ENCODE data around the gene GNAZ. TPM values are rescaled to one million over a fixed set of nuclear protein-coding genes. Genes with fewer than 3 reads are reported as not detected.

GNAZ gene
- total RNA-seq, 2 experiments from 2014 or later = 1.2 to 2.1 TPM

GRCh38 chr22:23088199-23088604 is 17.9 kb downstream of the GNAZ start:
- POLR2A ChIA-PET = no interaction called here
- CTCF ChIA-PET = no interaction called here

GRCh38 chr22:23089010-23089409 is 18.7 kb downstream of the GNAZ start:
- POLR2A ChIA-PET = no interaction called here
- CTCF ChIA-PET = no interaction called here

- CTCF ChIA-PET = no interaction called here
- POLR2A ChIA-PET = no interaction called here
Measured at GRCh38 chr22:23089633-23090456, 19.5 kb downstream of the GNAZ start.

GRCh38 chr22:23090457-23090835 is 20.1 kb downstream of the GNAZ start:
- ChIA-PET CTCF (no interaction called here), POLR2A (no interaction called here)

- ChIA-PET CTCF (no interaction called here), POLR2A (no interaction called here)
Measured at GRCh38 chr22:23091760-23092159, 21.4 kb downstream of the GNAZ start.

GRCh38 chr22:23092217-23092955 is 22.1 kb downstream of the GNAZ start:
- ChIA-PET POLR2A (no interaction called here), CTCF (no interaction called here)

GRCh38 chr22:23093051-23093788 is 22.9 kb downstream of the GNAZ start:
- ChIA-PET POLR2A (no interaction called here), CTCF (no interaction called here)

GRCh38 chr22:23094260-23094659 is 23.9 kb downstream of the GNAZ start:
- POLR2A ChIA-PET = no interaction called here
- CTCF ChIA-PET = no interaction called here

GRCh38 chr22:23094695-23095681 is 24.7 kb downstream of the GNAZ start:
- CTCF ChIA-PET = interaction anchor here (0.6 kb wide), 1 partner anchor 428 kb away, joined by 3 read pairs; no protein-coding TSS in a partner anchor
- POLR2A ChIA-PET = no interaction called here

GRCh38 chr22:23095733-23096342 is 25.5 kb downstream of the GNAZ start:
- ChIA-PET POLR2A (no interaction called here), CTCF (interaction anchor here (0.6 kb wide), 1 partner anchor 427 kb away, joined by 3 read pairs; no protein-coding TSS in a partner anchor)

GRCh38 chr22:23097412-23098229 is 27.3 kb downstream of the GNAZ start:
- ChIA-PET POLR2A (no interaction called here), CTCF (no interaction called here)

GRCh38 chr22:23098230-23098705 is 27.9 kb downstream of the GNAZ start:
- CTCF ChIA-PET = no interaction called here

GRCh38 chr22:23098718-23099530 is 28.6 kb downstream of the GNAZ start:
- POLR2A ChIA-PET = no interaction called here
- CTCF ChIA-PET = no interaction called here

More at GRCh38 chr22:23098230-23098705, 27.9 kb downstream of the GNAZ start:
- POLR2A ChIA-PET = no interaction called here

- POLR2A ChIA-PET = no interaction called here
Measured at GRCh38 chr22:23099531-23099804, 29.1 kb downstream of the GNAZ start.

GRCh38 chr22:23100124-23100801 is 29.9 kb downstream of the GNAZ start:
- ChIA-PET CTCF (no interaction called here), POLR2A (no interaction called here)

More at GRCh38 chr22:23099531-23099804, 29.1 kb downstream of the GNAZ start:
- CTCF ChIA-PET = no interaction called here

GRCh38 chr22:23101524-23101923 is 31.2 kb downstream of the GNAZ start:
- ChIA-PET POLR2A (no interaction called here), CTCF (no interaction called here)

- ChIA-PET POLR2A (no interaction called here), CTCF (no interaction called here)
Measured at GRCh38 chr22:23102002-23102655, 31.8 kb downstream of the GNAZ start.
